DMS114 treated with DMSO at 0.1 percent for 48 hours (cell line): ENCODE results near the gene ATPAF2.

Experiments
- DNase-seq: peaks from one replicate; lab custom pipeline; 2025; ENCODE audit not compliant: unreplicated experiment; lab: John Stamatoyannopoulos, UW

ATPAF2 gene

GRCh38 chr17:18038861-18039534, at the start of gene ATPAF2, which contains the start of gene GID4:
Gene ATPAF2, minus strand, starts transcription at chr17:18039168. Its CDS starts 155 bp downstream, at chr17:18039013.
Gene GID4, plus strand, starts transcription at chr17:18039408. Its CDS starts 57 bp downstream, at chr17:18039465.
- peak; percentile 65 for DNase-seq

GRCh38 chr17:18087610-18088491, 48.9 kb upstream of the ATPAF2 start, which contains the start of gene DRG2:
Gene DRG2, plus strand, starts transcription at chr17:18087948. Its CDS starts 76 bp downstream, at chr17:18088024.
- peak; percentile 28 for DNase-seq

GRCh38 chr17:18084256-18084655, 45.3 kb upstream of the ATPAF2 start:
- DNase-seq, result no peak

- no peak for DNase-seq
Measured at GRCh38 chr17:18079543-18079942, 40.6 kb upstream of the ATPAF2 start.

GRCh38 chr17:18076936-18077335, 38.0 kb upstream of the ATPAF2 start:
- DNase-seq, result no peak

- DNase-seq, result no peak
Measured at GRCh38 chr17:18074566-18075272, 35.8 kb upstream of the ATPAF2 start.

GRCh38 chr17:18071751-18072150, 32.8 kb upstream of the ATPAF2 start:
- DNase-seq, result no peak

- no peak for DNase-seq
Measured at GRCh38 chr17:18070861-18071340, 31.9 kb upstream of the ATPAF2 start.

GRCh38 chr17:18069101-18069500, 30.1 kb upstream of the ATPAF2 start:
- no peak for DNase-seq

- DNase-seq, result no peak
Measured at GRCh38 chr17:18066866-18067265, 27.9 kb upstream of the ATPAF2 start.

GRCh38 chr17:18065546-18065945, 26.6 kb upstream of the ATPAF2 start:
- no peak for DNase-seq

GRCh38 chr17:18064053-18064452, 25.1 kb upstream of the ATPAF2 start:
- no peak for DNase-seq

GRCh38 chr17:18059283-18059682, 20.3 kb upstream of the ATPAF2 start:
- DNase-seq, result no peak

GRCh38 chr17:18056214-18056613, 17.2 kb upstream of the ATPAF2 start:
- no peak for DNase-seq

GRCh38 chr17:18055597-18055996, 16.6 kb upstream of the ATPAF2 start:
- no peak for DNase-seq

- DNase-seq, result no peak
Measured at GRCh38 chr17:18045691-18046350, 6.9 kb upstream of the ATPAF2 start.

GRCh38 chr17:18044609-18045008, 5.6 kb upstream of the ATPAF2 start:
- no peak for DNase-seq

GRCh38 chr17:18043491-18043890, 4.5 kb upstream of the ATPAF2 start:
- DNase-seq, result no peak

- no peak for DNase-seq
Measured at GRCh38 chr17:18042983-18043382, 4.0 kb upstream of the ATPAF2 start.

- no peak for DNase-seq
Measured at GRCh38 chr17:18041776-18042175, 2.8 kb upstream of the ATPAF2 start.
